T-cell (primary cell): ENCODE measurements around the gene VPS18. TPM values are rescaled to one million over a fixed set of nuclear protein-coding genes. Genes with fewer than 3 reads are reported as not detected.

ENCODE experiments used
- ATAC-seq, 4 experiments: fragments of 200-7000 bp in 3 of 4; fragments of 150-1000 bp in 1 of 4; cut with Tn5 transposase; replicated peaks in 1 of 4; 1 replicate in 3 of 4; 2 replicates in 1 of 4; pipeline ENCODE4 v1.10.0; 2021; ENCODE audit warnings: moderate library complexity in 3 of 4, mild to moderate bottlenecking in 2 of 4, moderate number of reproducible peaks in 1 of 4
- CTCF ChIA-PET, 2 donors: fragments of 300-600 bp; sonication (Branson Sonifier 250); formaldehyde crosslinking; loops; one replicate each; lab custom pipeline; 2022; ENCODE audit warnings: antibody characterized with exemption in 2 of 2; lab: Charles Lee
- POLR2A ChIA-PET, 2 donors: fragments of 300-600 bp; sonication (Branson Sonifier 250); formaldehyde crosslinking; loops; one replicate each; lab custom pipeline; 2022; ENCODE audit warnings: antibody characterized with exemption in 2 of 2; lab: Charles Lee
- DNase-seq, 35 experiments: peaks; one replicate each; pipeline versions ENCODE4 v3.0.0 to v3.0.0-alpha.2; 2013 to 2023
- H3K27ac ChIP-seq: one replicate; pipeline ENCODE4 v1.5.1; 2013; ENCODE audit warnings: low read length
- H3K27me3 ChIP-seq, 2 experiments: replicated peaks in 1 of 2; 1 replicate in 1 of 2; 2 replicates in 1 of 2; pipeline versions ENCODE4 v1.6.1 to v1.7.0; 2013; ENCODE audit warnings: low read length in 1 of 2, mixed read lengths in 1 of 2; ENCODE audit not compliant: control insufficient read depth in 2 of 2, insufficient read depth in 2 of 2; ENCODE audit errors: extremely low read depth in 1 of 2
- H3K36me3 ChIP-seq, 2 donors: 1 replicate in 1 of 2; 2 replicates in 1 of 2; pipeline versions ENCODE4 v1.6.1 to v1.7.0; 2013; ENCODE audit warnings: low read length in 1 of 2; ENCODE audit not compliant: control insufficient read depth in 2 of 2, insufficient read depth in 1 of 2; ENCODE audit errors: extremely low read depth in 1 of 2
- H3K4me1 ChIP-seq, 2 experiments: 1 replicate in 1 of 2; 2 replicates in 1 of 2; pipeline versions ENCODE4 v1.6.1 to v1.7.0; 2013; ENCODE audit warnings: low read length in 2 of 2, mixed read lengths in 1 of 2; ENCODE audit not compliant: insufficient read depth in 2 of 2, control insufficient read depth in 1 of 2; ENCODE audit errors: extremely low read depth in 1 of 2
- H3K4me3 ChIP-seq, 2 donors: 1 replicate in 1 of 2; 2 replicates in 1 of 2; pipeline versions ENCODE4 v1.5.1 to v1.7.0; 2013; ENCODE audit warnings: mild to moderate bottlenecking in 2 of 2, low read length in 1 of 2, moderate library complexity in 1 of 2; ENCODE audit not compliant: control insufficient read depth in 1 of 2; ENCODE audit errors: extremely low read depth in 1 of 2
- H3K9me3 ChIP-seq: 2 replicates; pipeline ENCODE4 v1.7.0; 2013
- H3K27ac Mint-ChIP-seq, 2 donors: one replicate each; pipeline ENCODE4 v1.8.0; 2020 to 2021; ENCODE audit warnings: mild to moderate bottlenecking in 2 of 2, mixed read lengths in 2 of 2
- H3K27me3 Mint-ChIP-seq, 2 donors: one replicate each; pipeline ENCODE4 v1.8.0; 2021 to 2022; ENCODE audit warnings: mixed read lengths in 2 of 2
- H3K36me3 Mint-ChIP-seq: one replicate; pipeline ENCODE4 v1.8.0; 2021; ENCODE audit warnings: mixed read lengths
- H3K4me1 Mint-ChIP-seq, 3 donors: one replicate each; pipeline ENCODE4 v1.8.0; 2020 to 2022; ENCODE audit warnings: mixed read lengths in 3 of 3, mild to moderate bottlenecking in 1 of 3
- H3K4me3 Mint-ChIP-seq, 3 donors: one replicate each; pipeline ENCODE4 v1.8.0; 2020 to 2022; ENCODE audit warnings: mild to moderate bottlenecking in 3 of 3, mixed read lengths in 3 of 3, moderate library complexity in 3 of 3
- H3K9me3 Mint-ChIP-seq, 3 donors: one replicate each; pipeline ENCODE4 v1.8.0; 2020 to 2022; ENCODE audit warnings: mixed read lengths in 3 of 3
- WGBS: methylation state at CpG from one replicate; pipeline ENCODE4 v1.1.5; 2013; ENCODE audit warnings: missing lambda C conversion rate; ENCODE audit not compliant: insufficient coverage; 5-methylcytosine and 5-hydroxymethylcytosine counted together
- total RNA-seq, 35 experiments: library from RNA in 6 of 35; stranded (reverse) in 6 of 35; fragments of 120-200 nt in 1 of 35; gene quantifications; one replicate each; pipeline versions ENCODE4 v1.2.1 to v1.2.4 and lab custom pipeline; 2013 to 2026

Gene VPS18
- total RNA-seq, 5 donors from 2014 or later (not counting 1 experiment from before 2014, with no cell fraction given), result 16.2 to 23.4 (median 21.3) TPM

DNA sequence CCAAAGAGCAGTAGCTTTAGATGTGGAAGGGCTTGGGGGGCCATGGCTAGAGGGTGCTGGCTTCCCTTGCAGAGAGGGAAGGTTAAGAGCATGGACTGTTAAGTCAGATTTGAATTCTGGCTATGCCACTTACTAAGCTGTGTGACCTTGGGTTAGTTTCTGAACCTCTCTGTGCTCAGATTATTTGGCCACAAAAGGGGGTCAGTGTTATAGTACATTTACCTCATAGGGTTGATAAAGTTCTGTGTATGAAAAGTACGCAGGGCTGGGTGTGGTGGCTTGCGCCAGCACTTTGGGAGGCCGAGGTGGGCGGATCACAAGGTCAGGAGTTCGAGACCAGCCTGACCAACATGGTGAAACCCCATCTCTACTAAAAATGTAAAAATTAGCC is 6.8 kb downstream of the VPS18 start:
- H3K27ac Mint-ChIP-seq, result no peak overlapping the region
- H3K27me3 ChIP-seq, result no peaks in the 10 kb centered on the region
- peaks cover 39% of the 10 kb centered on the region for H3K36me3 Mint-ChIP-seq
- peaks cover 24 to 51% of the 10 kb centered on the region in 2 donors for H3K36me3 ChIP-seq
- POLR2A ChIA-PET, result interaction anchor here (0.5 to 0.6 kb wide), 3 partner anchors 52 to 281 kb away, joined by 3 to 7 read pairs (median 5); partner anchors contain the start of gene CHAC1 (in 1 of the 2)
- H3K9me3 ChIP-seq, result no peaks in the 10 kb centered on the region
- H3K4me3 Mint-ChIP-seq, result no peak overlapping the region
- no peak overlapping the region for H3K27ac ChIP-seq
- ATAC-seq, result no peak
- WGBS, result no CpG with 5 or more reads among the region's 5 CpGs
- DNase-seq, result no peak
- peaks cover 6 to 28% of the 10 kb centered on the region in 2 experiments for H3K4me1 ChIP-seq
- CTCF ChIA-PET, result interaction anchor here (0.6 to 1.8 kb wide), 3 partner anchors 44 to 643 kb away, joined by 3 to 5 read pairs (median 4); partner anchors contain the start of gene RPAP1 (in 1 of the 2)
- H3K27me3 Mint-ChIP-seq, result no peaks in the 10 kb centered on the region
- no peaks in the 10 kb centered on the region for H3K9me3 Mint-ChIP-seq
- H3K4me3 ChIP-seq, result no peak overlapping the region
- peaks cover 28 to 38% (median 32%) of the 10 kb centered on the region in 3 donors for H3K4me1 Mint-ChIP-seq

DNA sequence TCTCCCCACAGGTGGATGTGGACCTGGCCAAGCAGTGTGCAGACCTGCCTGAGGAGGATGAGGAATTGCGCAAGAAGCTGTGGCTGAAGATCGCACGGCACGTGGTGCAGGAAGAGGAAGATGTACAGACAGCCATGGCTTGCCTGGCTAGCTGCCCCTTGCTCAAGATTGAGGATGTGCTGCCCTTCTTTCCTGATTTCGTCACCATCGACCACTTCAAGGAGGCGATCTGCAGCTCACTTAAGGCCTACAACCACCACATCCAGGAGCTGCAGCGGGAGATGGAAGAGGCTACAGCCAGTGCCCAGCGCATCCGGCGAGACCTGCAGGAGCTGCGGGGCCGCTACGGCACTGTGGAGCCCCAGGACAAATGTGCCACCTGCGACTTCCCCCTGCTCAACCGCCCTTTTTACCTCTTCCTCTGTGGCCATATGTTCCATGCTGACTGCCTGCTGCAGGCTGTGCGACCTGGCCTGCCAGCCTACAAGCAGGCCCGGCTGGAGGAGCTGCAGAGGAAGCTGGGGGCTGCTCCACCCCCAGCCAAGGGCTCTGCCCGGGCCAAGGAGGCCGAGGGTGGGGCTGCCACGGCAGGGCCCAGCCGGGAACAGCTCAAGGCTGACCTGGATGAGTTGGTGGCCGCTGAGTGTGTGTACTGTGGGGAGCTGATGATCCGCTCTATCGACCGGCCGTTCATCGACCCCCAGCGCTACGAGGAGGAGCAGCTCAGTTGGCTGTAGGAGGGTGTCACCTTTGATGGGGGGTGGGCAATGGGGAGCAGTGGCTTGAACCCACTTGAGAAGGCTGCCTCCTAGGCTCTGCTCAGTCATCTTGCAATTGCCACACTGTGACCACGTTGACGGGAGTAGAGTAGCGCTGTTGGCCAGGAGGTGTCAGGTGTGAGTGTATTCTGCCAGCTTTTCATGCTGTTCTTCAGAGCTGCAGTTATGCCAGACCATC is 8.6 kb downstream of the VPS18 start:
- WGBS, result 71% methylated on average over 33 of the region's 33 CpGs
- POLR2A ChIA-PET, result no interaction called here

DNA sequence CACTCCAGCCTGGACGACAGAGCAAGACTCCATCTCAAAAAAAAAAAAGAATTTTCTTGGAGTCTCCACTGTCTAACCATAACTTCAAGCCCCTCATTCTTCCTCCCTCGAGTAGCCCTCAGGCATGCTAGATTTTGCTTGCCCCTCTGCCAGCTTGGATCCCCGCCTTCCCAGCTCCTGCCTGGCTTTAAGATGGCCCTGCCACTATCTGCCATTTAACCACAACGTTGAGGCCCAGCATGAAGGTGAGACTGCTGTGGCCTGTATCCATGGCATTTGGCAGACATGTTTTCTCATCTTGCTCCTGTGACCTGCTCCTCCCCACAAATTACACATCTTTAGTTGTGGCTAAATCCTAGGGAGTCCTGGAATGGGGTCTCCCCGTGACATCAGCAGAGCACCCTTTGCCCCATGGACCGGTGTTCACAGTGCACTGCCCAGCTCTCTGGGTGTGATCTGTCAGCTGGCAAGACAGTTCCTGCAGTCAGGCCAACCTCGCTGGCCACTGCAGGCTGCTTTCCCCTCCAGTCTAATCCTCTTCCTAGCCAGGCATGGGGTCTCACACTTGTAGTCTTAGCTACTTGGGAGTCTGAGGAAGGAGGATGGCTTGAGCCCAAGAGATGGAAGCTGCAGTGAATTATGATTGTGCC is 10.4 kb downstream of the VPS18 start:
- Mint-ChIP-seq H3K27me3 (no peaks in the 10 kb centered on the region), H3K9me3 (no peaks in the 10 kb centered on the region), H3K36me3 (peaks cover 28% of the 10 kb centered on the region), H3K27ac (peak overlapping the region; percentile 68 to 70), H3K4me3 (no peak overlapping the region), H3K4me1 (peaks cover 27 to 41% (median 38%) of the 10 kb centered on the region in 3 donors)
- DNase-seq (no peak), ATAC-seq (no peak)
- Histone ChIP-seq H3K4me1 (peaks cover 10 to 49% of the 10 kb centered on the region in 2 experiments), H3K36me3 (peaks cover 15 to 33% of the 10 kb centered on the region in 2 donors), H3K27ac (no peak overlapping the region), H3K9me3 (no peaks in the 10 kb centered on the region), H3K27me3 (no peaks in the 10 kb centered on the region), H3K4me3 (no peak overlapping the region)
- ChIA-PET CTCF (interaction anchor here (0.6 to 5.4 kb wide), 13 partner anchors 9 to 336 kb away, joined by 3 to 38 read pairs (median 4); partner anchors contain the start of genes RPUSD2 (in 1 of the 2) and VPS18 (in 1 of the 2)), POLR2A (no interaction called here)
- 78% methylated on average over 4 of the region's 7 CpGs for WGBS

More for the DNA sequence above, 8.6 kb downstream of the VPS18 start:
- H3K9me3 Mint-ChIP-seq, result no peaks in the 10 kb centered on the region
- CTCF ChIA-PET, result interaction anchor here (0.6 to 5.4 kb wide), 11 partner anchors 7 to 285 kb away, joined by 3 to 38 read pairs (median 4); partner anchors contain the start of gene VPS18 (in 2 of the 2)
- peaks cover 34% of the 10 kb centered on the region for H3K36me3 Mint-ChIP-seq
- H3K4me1 Mint-ChIP-seq, result peaks cover 26 to 38% (median 31%) of the 10 kb centered on the region in 3 donors
- H3K27me3 ChIP-seq, result no peaks in the 10 kb centered on the region
- peaks cover 10 to 45% of the 10 kb centered on the region in 2 experiments for H3K4me1 ChIP-seq
- H3K27me3 Mint-ChIP-seq, result no peaks in the 10 kb centered on the region
- peaks cover 21 to 45% of the 10 kb centered on the region in 2 donors for H3K36me3 ChIP-seq
- peak overlapping the region; percentile 19 for H3K27ac ChIP-seq
- H3K27ac Mint-ChIP-seq, result peak overlapping the region in 1 of 2 donors; percentile 82
- no peaks in the 10 kb centered on the region for H3K9me3 ChIP-seq
- peak in 1 of 35 experiments; percentile 37 for DNase-seq
- no peak overlapping the region for H3K4me3 Mint-ChIP-seq
- H3K4me3 ChIP-seq, result no peak overlapping the region
- no peak for ATAC-seq

DNA sequence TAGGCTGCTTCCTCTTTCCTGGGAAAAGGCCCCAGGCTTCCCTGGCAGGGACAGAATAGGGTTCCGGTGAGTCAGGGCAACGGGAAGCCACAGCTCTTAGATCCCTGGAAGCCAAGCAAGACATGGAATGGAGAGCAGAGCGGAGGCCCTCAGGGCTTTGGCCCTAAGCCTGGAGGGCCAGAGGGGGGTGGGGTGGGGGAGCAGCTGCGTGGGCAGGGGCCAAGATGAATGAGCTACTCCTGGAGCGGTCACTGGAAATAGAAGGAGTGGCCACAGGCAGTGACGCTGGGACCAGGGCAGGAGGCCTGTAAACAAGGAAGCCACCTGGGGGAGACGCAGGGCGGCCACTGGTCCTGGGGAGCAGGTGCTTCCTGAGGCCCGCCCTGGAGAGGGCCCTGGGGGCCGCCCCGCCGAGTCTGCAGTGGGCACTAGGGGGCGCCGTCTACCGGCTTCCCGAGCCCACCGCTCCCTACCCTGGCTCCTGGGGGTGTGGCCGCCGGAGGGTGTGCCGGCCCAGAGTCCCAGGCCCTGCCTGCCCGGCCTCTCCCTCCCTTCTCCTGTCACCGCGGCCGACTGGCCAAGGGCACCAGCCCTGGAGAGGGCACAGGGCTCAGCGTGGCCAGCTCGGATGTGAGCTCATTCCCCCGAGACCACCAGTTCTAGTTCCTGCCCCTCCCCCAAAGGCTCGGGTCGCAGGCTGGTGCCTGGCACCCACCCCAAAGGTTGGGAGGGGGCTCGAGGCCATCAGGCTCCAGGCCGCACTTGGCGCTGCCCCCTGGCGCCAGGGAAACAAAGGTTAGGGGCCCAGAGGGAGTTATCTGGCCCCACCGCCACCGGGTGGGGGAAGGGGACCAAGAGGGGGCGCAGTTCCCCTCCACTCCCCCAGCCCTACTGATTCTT is 12.1 kb downstream of the VPS18 start:
- H3K27ac Mint-ChIP-seq, result peak overlapping the region; percentile 63 to 94
- H3K4me1 ChIP-seq, result peaks cover 10 to 44% of the 10 kb centered on the region in 2 experiments
- H3K27me3 ChIP-seq, result no peaks in the 10 kb centered on the region
- peaks cover 4 to 18% of the 10 kb centered on the region in 2 donors for H3K36me3 ChIP-seq
- H3K4me3 ChIP-seq, result peak overlapping the region; percentile 76 to 77
- CTCF ChIA-PET, result interaction anchor here (0.5 to 5.4 kb wide), 17 partner anchors 10 to 751 kb away, joined by 3 to 38 read pairs (median 4); partner anchors contain the start of genes CHAC1 (in 1 of the 2) and VPS18 (in 1 of the 2)
- peaks cover 23 to 39% (median 38%) of the 10 kb centered on the region in 3 donors for H3K4me1 Mint-ChIP-seq
- WGBS, result 18% methylated on average over 27 of the region's 36 CpGs
- H3K36me3 Mint-ChIP-seq, result peaks cover 15% of the 10 kb centered on the region
- ATAC-seq (peak; percentile 63 to 76 (median 70)), DNase-seq (peak in 34 of 35 experiments; percentile 42 to 82 (median 62))
- H3K27me3 Mint-ChIP-seq, result no peaks in the 10 kb centered on the region
- peak overlapping the region; percentile 64 to 89 (median 82) for H3K4me3 Mint-ChIP-seq
- peak overlapping the region; percentile 56 for H3K27ac ChIP-seq
- H3K9me3 Mint-ChIP-seq, result no peaks in the 10 kb centered on the region
- H3K9me3 ChIP-seq, result no peaks in the 10 kb centered on the region
- POLR2A ChIA-PET, result no interaction called here

DNA sequence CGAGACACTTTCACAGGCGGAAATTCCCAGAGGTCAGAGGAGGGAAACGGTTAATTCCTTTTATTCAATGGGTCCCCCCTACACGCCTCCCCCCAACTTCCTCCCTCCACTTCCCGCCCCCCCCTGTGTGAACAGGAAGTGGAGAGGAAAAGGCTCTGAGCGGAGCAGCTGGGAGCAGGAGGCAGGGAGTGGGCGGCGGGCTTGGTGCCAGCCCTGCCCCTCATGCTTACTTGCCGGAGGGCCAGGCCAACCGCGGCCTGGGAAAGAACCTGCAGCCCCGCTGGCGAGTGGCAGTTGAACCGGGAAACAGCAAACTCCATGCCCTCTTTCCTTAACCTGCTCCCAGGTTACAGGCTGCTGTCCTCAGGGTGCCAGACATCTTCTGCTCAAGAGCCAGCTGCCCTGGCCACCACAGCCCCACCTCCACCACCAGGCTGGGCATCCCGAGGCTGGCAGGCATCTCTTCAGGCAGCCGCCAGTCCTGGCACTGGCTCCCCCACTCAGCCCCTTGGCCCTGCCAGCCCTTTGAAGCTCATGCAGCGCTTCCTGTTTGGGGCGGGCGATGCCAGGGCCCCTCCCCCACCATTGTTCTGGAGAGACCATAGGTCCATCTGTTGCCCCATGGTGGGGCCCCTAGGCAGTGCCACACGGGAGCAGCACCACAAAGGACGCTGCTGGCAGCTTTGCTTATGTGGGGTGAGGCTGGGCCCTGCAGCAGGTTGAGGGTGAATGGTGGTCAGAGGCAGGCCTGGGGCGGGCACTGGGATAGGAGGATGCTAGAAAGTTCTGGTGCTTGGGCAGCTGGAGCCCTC is 12.9 kb downstream of the VPS18 start:
- ATAC-seq (peak; percentile 47 to 66 (median 58)), DNase-seq (peak; percentile 37 to 75 (median 60))
- no peaks in the 10 kb centered on the region for H3K27me3 Mint-ChIP-seq
- peak overlapping the region; percentile 76 to 77 for H3K4me3 ChIP-seq
- peaks cover 23 to 39% (median 38%) of the 10 kb centered on the region in 3 donors for H3K4me1 Mint-ChIP-seq
- H3K9me3 Mint-ChIP-seq, result no peaks in the 10 kb centered on the region
- no peaks in the 10 kb centered on the region for H3K27me3 ChIP-seq
- H3K36me3 ChIP-seq, result peaks cover 4 to 18% of the 10 kb centered on the region in 2 donors
- under 1% methylated on average over 15 of the region's 22 CpGs for WGBS
- peaks cover 10 to 44% of the 10 kb centered on the region in 2 experiments for H3K4me1 ChIP-seq
- H3K27ac ChIP-seq, result peak overlapping the region; percentile 56
- H3K9me3 ChIP-seq, result no peaks in the 10 kb centered on the region
- peak overlapping the region; percentile 93 to 94 for H3K27ac Mint-ChIP-seq
- POLR2A ChIA-PET, result no interaction called here
- H3K4me3 Mint-ChIP-seq, result peak overlapping the region; percentile 64 to 89 (median 82)
- H3K36me3 Mint-ChIP-seq, result peaks cover 15% of the 10 kb centered on the region
- CTCF ChIA-PET, result interaction anchor here (0.6 to 5.4 kb wide), 11 partner anchors 11 to 281 kb away, joined by 3 to 38 read pairs (median 4); partner anchors contain the start of gene VPS18 (in 1 of the 2)
